HEK293 (cell line): ENCODE measurements around the gene AIPL1.

Experiments
- CTCF ChIA-PET: fragments of 350-600 bp; formaldehyde crosslinking; extraction: SDS; loops from one replicate; lab custom pipeline; 2021; ENCODE audit warnings: antibody characterized with exemption; lab: Yijun Ruan, JAX
- POLR2A ChIA-PET: fragments of 300-600 bp; formaldehyde crosslinking; extraction: SDS; loops from one replicate; lab custom pipeline; 2020; ENCODE audit warnings: antibody characterized with exemption, inconsistent platforms; lab: Yijun Ruan, JAX
- H3K27ac ChIP-seq: fragments of 200-500 bp; sonication (Bioruptor generic); 2 replicates; pipeline ENCODE4 v1.5.1; 2014; ENCODE audit warnings: low read depth, low read length, control low read depth, inconsistent platforms; ENCODE audit errors: extremely low read depth
- H3K36me3 ChIP-seq, 2 experiments: fragments of 200-500 bp in 1 of 2; sonication (Bioruptor generic) in 1 of 2; 1 replicate in 1 of 2; 2 replicates in 1 of 2; pipeline ENCODE4 v1.5.1; 2014 to 2017; ENCODE audit warnings: inconsistent platforms in 2 of 2, low read length in 2 of 2; ENCODE audit not compliant: control insufficient read depth in 2 of 2, insufficient read depth in 1 of 2
- H3K4me1 ChIP-seq: fragments of 200-500 bp; sonication (Bioruptor generic); 2 replicates; pipeline ENCODE4 v1.5.1; 2014; ENCODE audit warnings: mild to moderate bottlenecking, low read length, inconsistent platforms; ENCODE audit not compliant: control insufficient read depth, insufficient read depth
- H3K4me3 ChIP-seq: 2 replicates; pipeline ENCODE4 v1.5.1; 2011; ENCODE audit warnings: low read depth, mild to moderate bottlenecking, control low read depth, low read length, moderate library complexity
- H3K9me3 ChIP-seq: fragments of 200-500 bp; sonication (Bioruptor generic); 2 replicates; pipeline ENCODE4 v1.5.1; 2014; ENCODE audit warnings: low read depth, low read length, inconsistent platforms; ENCODE audit not compliant: control insufficient read depth, insufficient read depth
- CTCF ChIP-seq: fragments of 450-650 bp; formaldehyde crosslinking; IDR thresholded peaks from 2 replicates; pipeline ENCODE4 v1.5.1; 2016; ENCODE audit warnings: missing biosample characterization, missing genetic modification characterization
- MYNN ChIP-seq: fragments of 450-650 bp; formaldehyde crosslinking; IDR thresholded peaks from 2 replicates; pipeline ENCODE4 v1.5.1; 2016; ENCODE audit warnings: missing biosample characterization, missing genetic modification characterization, borderline replicate concordance
- SP2 ChIP-seq: fragments of 450-650 bp; formaldehyde crosslinking; IDR thresholded peaks from 2 replicates; pipeline ENCODE4 v1.5.1; 2016; ENCODE audit warnings: missing biosample characterization, missing genetic modification characterization
- SP7 ChIP-seq: fragments of 450-650 bp; formaldehyde crosslinking; IDR thresholded peaks from 2 replicates; pipeline ENCODE4 v1.5.1; 2016; ENCODE audit warnings: missing biosample characterization, missing genetic modification characterization
- ZBTB10 ChIP-seq: fragments of 450-650 bp; formaldehyde crosslinking; IDR thresholded peaks from 2 replicates; pipeline ENCODE4 v1.5.1; 2016; ENCODE audit warnings: missing biosample characterization, missing genetic modification characterization
- ZBTB21 ChIP-seq: fragments of 450-650 bp; formaldehyde crosslinking; IDR thresholded peaks from 2 replicates; pipeline ENCODE4 v1.5.1; 2017; ENCODE audit warnings: missing biosample characterization, missing genetic modification characterization
- ZBTB8A ChIP-seq: fragments of 450-650 bp; formaldehyde crosslinking; IDR thresholded peaks from 2 replicates; pipeline ENCODE4 v1.5.1; 2016; ENCODE audit warnings: missing biosample characterization, missing genetic modification characterization
- ZFP3 ChIP-seq: fragments of 450-650 bp; formaldehyde crosslinking; IDR thresholded peaks from 2 replicates; pipeline ENCODE4 v1.5.1; 2016; ENCODE audit warnings: low read depth, missing biosample characterization, missing genetic modification characterization
- ZFP37 ChIP-seq: fragments of 450-650 bp; formaldehyde crosslinking; IDR thresholded peaks from 2 replicates; pipeline ENCODE4 v1.5.1; 2016; ENCODE audit warnings: missing biosample characterization, missing genetic modification characterization
- ZNF155 ChIP-seq: fragments of 450-650 bp; formaldehyde crosslinking; IDR thresholded peaks from 2 replicates; pipeline ENCODE4 v1.5.1; 2016; ENCODE audit warnings: missing biosample characterization, missing genetic modification characterization
- ZNF16 ChIP-seq: fragments of 450-650 bp; formaldehyde crosslinking; IDR thresholded peaks from 2 replicates; pipeline ENCODE4 v1.5.1; 2016; ENCODE audit warnings: low read depth, missing biosample characterization, missing genetic modification characterization
- ZNF2 ChIP-seq: fragments of 450-650 bp; formaldehyde crosslinking; IDR thresholded peaks from 2 replicates; pipeline ENCODE4 v1.5.1; 2016; ENCODE audit warnings: missing biosample characterization, missing genetic modification characterization
- ZNF211 ChIP-seq: fragments of 450-650 bp; formaldehyde crosslinking; IDR thresholded peaks from 2 replicates; pipeline ENCODE4 v1.5.1; 2016; ENCODE audit warnings: low read depth, missing biosample characterization, missing genetic modification characterization
- ZNF366 ChIP-seq: fragments of 450-650 bp; formaldehyde crosslinking; conservative IDR thresholded peaks from 2 replicates; pipeline ENCODE4 v1.5.1; 2016; ENCODE audit warnings: missing biosample characterization, missing genetic modification characterization
- ZNF488 ChIP-seq: fragments of 450-650 bp; formaldehyde crosslinking; IDR thresholded peaks from 2 replicates; pipeline ENCODE4 v1.5.1; 2016; ENCODE audit warnings: missing biosample characterization, missing genetic modification characterization
- ZNF560 ChIP-seq: fragments of 450-650 bp; formaldehyde crosslinking; IDR thresholded peaks from 2 replicates; pipeline ENCODE4 v1.5.1; 2017; ENCODE audit warnings: missing biosample characterization, missing genetic modification characterization, borderline replicate concordance
- ZNF561 ChIP-seq: fragments of 450-650 bp; IDR thresholded peaks from 2 replicates; pipeline ENCODE4 v1.5.1; 2018; ENCODE audit warnings: missing biosample characterization, missing genetic modification characterization, borderline replicate concordance
- ZNF610 ChIP-seq: fragments of 450-650 bp; formaldehyde crosslinking; IDR thresholded peaks from 2 replicates; pipeline ENCODE4 v1.5.1; 2016; ENCODE audit warnings: missing biosample characterization, missing genetic modification characterization, borderline replicate concordance
- ZNF624 ChIP-seq: fragments of 450-650 bp; formaldehyde crosslinking; IDR thresholded peaks from 2 replicates; pipeline ENCODE4 v1.5.1; 2017; ENCODE audit warnings: missing biosample characterization, missing genetic modification characterization
- ZNF664 ChIP-seq: fragments of 450-650 bp; formaldehyde crosslinking; IDR thresholded peaks from 2 replicates; pipeline ENCODE4 v1.5.1; 2016; ENCODE audit warnings: missing biosample characterization, missing genetic modification characterization
- ZNF777 ChIP-seq: fragments of 450-650 bp; formaldehyde crosslinking; IDR thresholded peaks from 2 replicates; pipeline ENCODE4 v1.5.1; 2017; ENCODE audit warnings: missing biosample characterization, missing genetic modification characterization, borderline replicate concordance
- ZNF785 ChIP-seq: fragments of 450-650 bp; formaldehyde crosslinking; IDR thresholded peaks from 2 replicates; pipeline ENCODE4 v1.5.1; 2016; ENCODE audit warnings: missing biosample characterization, missing genetic modification characterization
- ZNF792 ChIP-seq: fragments of 450-650 bp; formaldehyde crosslinking; IDR thresholded peaks from 2 replicates; pipeline ENCODE4 v1.5.1; 2016; ENCODE audit warnings: missing biosample characterization, missing genetic modification characterization
- ZXDB ChIP-seq: fragments of 450-650 bp; formaldehyde crosslinking; IDR thresholded peaks from 2 replicates; pipeline ENCODE4 v1.5.1; 2016; ENCODE audit warnings: missing biosample characterization, missing genetic modification characterization
- TF ChIP-seq, protein P1 (sequence below): fragments of 450-650 bp; formaldehyde crosslinking; IDR thresholded peaks from 2 replicates; pipeline ENCODE4 v1.5.1; 2016; ENCODE audit warnings: missing biosample characterization, missing genetic modification characterization

The AIPL1 gene

DNA sequence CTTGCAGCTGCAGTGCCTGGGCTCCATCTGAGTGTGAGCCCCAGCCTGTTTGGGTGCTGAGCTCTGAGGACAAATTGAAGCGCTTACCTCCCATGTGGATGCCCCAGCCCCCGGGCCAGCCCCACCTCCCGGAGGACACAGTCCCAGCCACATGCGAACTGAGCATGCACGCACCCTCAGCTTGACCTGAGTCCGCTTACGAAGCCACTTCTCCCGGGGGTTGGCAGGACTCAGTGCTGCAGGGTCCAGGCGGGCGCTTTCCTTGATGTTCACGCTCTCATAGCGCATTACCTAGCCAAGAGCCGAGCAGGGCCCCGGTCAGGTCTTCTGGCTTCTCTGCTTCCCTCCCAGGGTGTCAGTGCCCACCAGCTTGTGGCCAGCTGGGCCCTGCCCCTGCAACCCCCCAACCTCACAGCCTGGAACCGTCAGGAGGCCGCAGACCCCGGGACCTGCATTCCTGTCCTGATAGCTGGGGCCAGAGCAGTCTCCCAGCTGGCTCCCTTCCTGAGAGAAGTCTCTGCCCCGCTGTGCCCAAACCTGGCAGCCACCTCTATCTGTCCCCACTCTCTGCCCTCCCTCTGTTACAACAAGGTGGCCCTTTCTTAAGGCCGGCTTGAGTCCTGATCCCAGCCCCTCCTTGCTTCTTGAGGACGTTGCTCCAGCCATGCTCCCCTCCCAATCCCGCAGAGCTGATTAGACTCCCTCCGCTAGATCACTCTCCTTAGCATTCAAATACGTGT, 33.3 kb upstream of the AIPL1 start:
- CTCF ChIA-PET = no interaction called here
- Histone ChIP-seq H3K36me3 (no peaks in the 10 kb centered on the region), H3K27ac (no peak overlapping the region), H3K4me1 (peaks cover 3% of the 10 kb centered on the region; the same call in 1 of the 2 replicates), H3K9me3 (no peaks in the 10 kb centered on the region), H3K4me3 (no peak overlapping the region)
- POLR2A ChIA-PET = no interaction called here
- TF ChIP-seq ZNF664 (tag by site-specific recombination) (no peak), ZNF211 (tag by site-specific recombination) (no peak), SP7 (tag by site-specific recombination) (no peak), ZNF624 (no peak), ZNF2 (tag by site-specific recombination) (no peak), SP2 (no peak), CTCF (tag by site-specific recombination) (no peak), ZNF366 (tag by site-specific recombination) (no peak), ZNF560 (no peak), ZNF561 (tag by site-specific recombination) (no peak), ZFP37 (no peak), MYNN (no peak), ZNF610 (tag by site-specific recombination) (no peak), ZBTB21 (tag by site-specific recombination) (no peak), ZBTB8A (tag by site-specific recombination) (no peak), ZNF777 (no peak)

DNA sequence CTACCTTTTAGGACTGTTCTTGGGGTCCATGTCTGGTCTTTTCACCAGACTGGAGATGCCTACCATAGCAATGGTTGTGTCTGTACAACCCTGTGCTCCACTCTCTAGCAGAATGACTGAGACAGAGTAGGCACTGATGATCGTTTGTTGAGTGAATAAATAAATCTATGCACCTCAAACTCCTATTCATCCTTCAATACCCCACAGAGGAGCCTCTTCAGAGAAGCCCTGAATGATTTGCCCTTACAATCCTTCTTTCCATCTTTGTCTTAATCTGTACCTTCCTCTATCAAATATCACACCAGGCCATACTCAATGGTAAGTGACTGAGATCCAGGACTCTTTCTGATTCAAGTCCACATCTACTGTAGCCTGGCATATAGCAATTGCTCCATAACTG, 32.6 kb upstream of the AIPL1 start:
- Histone ChIP-seq H3K9me3 (no peaks in the 10 kb centered on the region), H3K4me3 (no peak overlapping the region), H3K27ac (no peak overlapping the region), H3K36me3 (no peaks in the 10 kb centered on the region), H3K4me1 (peaks cover 3% of the 10 kb centered on the region; the same call in 1 of the 2 replicates)
- ChIA-PET POLR2A (no interaction called here), CTCF (no interaction called here)
- no peak for TF ChIP-seq ZNF16 (tag by site-specific recombination)
- TF ChIP-seq ZFP3 (tag by site-specific recombination) = peak; percentile 82
- no peak for TF ChIP-seq ZNF792 (tag by site-specific recombination)

GRCh38 chr17:6465206-6466003, 30.5 kb upstream of the AIPL1 start:
- ChIA-PET CTCF (interaction anchor here (0.7 kb wide), 1 partner anchor 237 kb away, joined by 4 read pairs; no protein-coding TSS in a partner anchor), POLR2A (interaction anchor here (0.7 kb wide), 1 partner anchor 18 kb away, joined by 3 read pairs; no protein-coding TSS in a partner anchor)
- H3K27ac ChIP-seq = no peak overlapping the region
- no peaks in the 10 kb centered on the region for H3K4me1 ChIP-seq
- no peaks in the 10 kb centered on the region for H3K9me3 ChIP-seq
- H3K36me3 ChIP-seq = no peaks in the 10 kb centered on the region
- no peak overlapping the region for H3K4me3 ChIP-seq
- TF ChIP-seq ZNF155 (tag by site-specific recombination) (no peak), ZNF488 (no peak), ZXDB (no peak), ZNF785 (tag by site-specific recombination) (no peak), ZBTB10 (tag by site-specific recombination) (no peak)
- TF ChIP-seq, protein P1, sequence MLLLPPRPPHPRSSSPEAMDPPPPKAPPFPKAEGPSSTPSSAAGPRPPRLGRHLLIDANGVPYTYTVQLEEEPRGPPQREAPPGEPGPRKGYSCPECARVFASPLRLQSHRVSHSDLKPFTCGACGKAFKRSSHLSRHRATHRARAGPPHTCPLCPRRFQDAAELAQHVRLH = no peak
